Measurements from ENCODE around the gene PIK3R4.

The PIK3R4 gene

GRCh38 chr3:130677343-130677742 is 69.3 kb downstream of the PIK3R4 start:
- no peak for DNase-seq (ENCODE audit: low spot score)
- in situ Hi-C loops (cut with MboI; ENCODE audit: low sequenced_read_pairs, unreplicated experiment) = no loop called here
- no peak for TF ChIP-seq CTCF (IDR thresholded peaks at IDR 0.05; ENCODE audit: borderline replicate concordance, control extremely low read depth, extremely low read depth, insufficient read depth, missing control alignments)

DNA sequence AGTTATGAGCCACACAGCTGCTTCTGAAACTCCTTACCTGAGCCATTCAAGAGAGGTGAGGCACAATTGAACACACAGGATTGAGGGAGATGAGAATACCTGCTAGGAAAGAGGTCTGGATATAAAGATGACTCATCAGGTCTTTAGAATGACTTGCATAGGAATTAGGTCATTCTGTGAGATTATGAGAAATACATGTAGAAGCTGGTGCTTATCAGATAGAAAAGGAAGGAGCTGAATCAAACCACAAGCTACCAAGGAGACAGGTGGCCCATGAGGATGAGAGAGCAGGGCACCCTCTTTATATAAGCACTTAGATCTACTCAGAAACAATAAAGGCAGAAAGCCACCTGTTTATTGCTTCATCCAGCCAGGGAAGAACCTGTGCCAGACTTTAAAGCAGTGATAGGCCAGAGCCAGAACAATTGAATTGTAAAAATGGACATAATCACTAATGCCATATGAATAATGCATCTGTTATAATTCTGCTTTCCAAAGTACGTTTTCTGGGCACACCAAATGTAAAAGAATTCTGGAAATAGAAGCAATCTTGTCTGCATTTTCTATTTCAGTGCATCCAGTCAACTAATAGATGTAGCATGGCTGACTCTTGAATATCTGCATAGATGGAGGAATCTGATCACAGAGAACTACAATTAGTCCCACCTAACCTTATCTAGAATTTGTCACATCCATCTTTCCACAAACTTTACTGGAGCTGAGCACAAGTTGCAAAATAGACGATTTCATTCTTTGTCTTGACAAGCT is 74.9 kb downstream of the PIK3R4 start:
- in situ Hi-C loops (cut with MboI; ENCODE audit: low sequenced_read_pairs, unreplicated experiment) = no loop called here
- TF ChIP-seq CTCF (IDR thresholded peaks at IDR 0.05; ENCODE audit: borderline replicate concordance, control extremely low read depth, extremely low read depth, insufficient read depth, missing control alignments) = no peak
- no peak for DNase-seq (ENCODE audit: low spot score)

- TF ChIP-seq CTCF (IDR thresholded peaks at IDR 0.05; ENCODE audit: borderline replicate concordance, control extremely low read depth, extremely low read depth, insufficient read depth, missing control alignments) = no peak
- no peak for DNase-seq (ENCODE audit: low spot score)
- in situ Hi-C loops (cut with MboI; ENCODE audit: low sequenced_read_pairs, unreplicated experiment) = no loop called here
Measured at GRCh38 chr3:130669740-130670139, 76.9 kb downstream of the PIK3R4 start.

- DNase-seq (ENCODE audit: low spot score) = no peak
- in situ Hi-C loops (cut with MboI; ENCODE audit: low sequenced_read_pairs, unreplicated experiment) = no loop called here
- no peak for TF ChIP-seq CTCF (IDR thresholded peaks at IDR 0.05; ENCODE audit: borderline replicate concordance, control extremely low read depth, extremely low read depth, insufficient read depth, missing control alignments)
Measured at GRCh38 chr3:130663092-130663491, 83.5 kb downstream of the PIK3R4 start.

DNA sequence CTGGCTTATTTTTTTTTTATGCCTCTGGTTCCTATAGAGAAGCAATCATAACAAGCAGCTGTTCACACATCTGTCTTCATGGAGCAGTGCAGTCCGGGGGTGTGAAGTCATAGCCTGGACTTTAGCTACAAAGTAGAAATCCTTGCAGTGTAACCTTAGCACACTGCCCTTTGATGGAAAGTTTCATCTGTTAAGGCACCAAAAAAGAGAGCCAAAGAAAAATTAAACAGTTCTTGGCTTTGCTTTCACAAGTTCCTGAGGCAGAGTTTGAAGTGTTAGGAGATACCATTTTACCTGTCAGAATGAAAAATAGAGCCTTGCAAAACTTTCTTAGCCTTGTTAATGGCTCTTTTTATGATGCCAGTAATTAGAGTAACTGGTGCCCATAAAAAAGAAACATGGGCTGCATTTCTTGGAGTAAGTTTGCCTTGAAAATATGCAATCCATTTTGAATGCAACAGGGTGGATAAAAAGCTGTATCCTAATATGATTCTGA is 84.1 kb downstream of the PIK3R4 start:
- DNase-seq (ENCODE audit: low spot score) = no peak
- in situ Hi-C loops (cut with MboI; ENCODE audit: low sequenced_read_pairs, unreplicated experiment) = no loop called here
- TF ChIP-seq CTCF (IDR thresholded peaks at IDR 0.05; ENCODE audit: borderline replicate concordance, control extremely low read depth, extremely low read depth, insufficient read depth, missing control alignments) = no peak

- DNase-seq (ENCODE audit: low spot score) = no peak
- in situ Hi-C loops (cut with MboI; ENCODE audit: low sequenced_read_pairs, unreplicated experiment) = no loop called here
- no peak for TF ChIP-seq CTCF (IDR thresholded peaks at IDR 0.05; ENCODE audit: borderline replicate concordance, control extremely low read depth, extremely low read depth, insufficient read depth, missing control alignments)
Measured at GRCh38 chr3:130661140-130661891, 85.3 kb downstream of the PIK3R4 start.
